T47D (cell line): ENCODE data around the gene PTPRR.
A peak's percentile ranks its signal among the peaks of the same experiment; 100 is the strongest.

Source experiments
- DNase-seq, 2 experiments: peaks; one replicate each; pipeline versions ENCODE4 v3.0.0 to v3.0.0-alpha.2; 2011 to 2012; ENCODE audit warnings: low read depth in 1 of 2, low spot score in 1 of 2
- JUND ChIP-seq: IDR thresholded peaks from 2 replicates; pipeline ENCODE4 v1.6.1; 2012; ENCODE audit warnings: low read depth
- in situ Hi-C: cut with HindIII; loops from 2 replicates; pipeline ENCODE4 v1.10.0; 2016; ENCODE audit warnings: low sequenced_read_pairs, low pct_unique_long_range_greater_than_20kb

Gene PTPRR

DNA sequence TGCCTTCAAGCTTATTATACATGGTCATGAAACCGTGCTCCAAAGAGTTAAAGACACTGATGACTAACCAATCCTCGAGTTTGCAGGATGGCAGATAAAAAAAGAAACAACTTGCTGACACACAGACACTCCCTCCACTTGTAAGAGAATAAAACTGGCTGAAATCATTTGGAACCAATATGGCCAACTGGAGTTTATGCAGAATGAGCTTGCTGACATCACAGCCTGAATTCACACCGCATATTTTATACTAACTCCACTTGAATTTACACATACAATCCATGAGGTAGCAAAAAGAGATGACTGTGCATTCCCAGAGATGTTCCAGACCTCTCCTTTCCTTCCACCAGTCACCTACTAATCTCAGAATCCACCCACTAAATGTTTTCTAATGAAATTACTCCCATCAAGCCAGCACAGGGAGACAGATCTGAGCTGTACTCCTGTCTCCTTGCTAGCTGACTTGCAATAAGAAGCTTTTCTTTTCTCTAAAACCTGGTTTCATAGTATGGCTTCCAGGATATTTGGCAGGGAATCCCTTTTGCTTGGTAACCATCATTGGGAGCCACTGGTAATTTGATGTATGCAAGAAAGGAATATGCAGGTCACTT lies 15.8 kb upstream of the PTPRR start:
- no peak for TF ChIP-seq JUND
- DNase-seq = no peak
- in situ Hi-C loops = no loop called here

DNA sequence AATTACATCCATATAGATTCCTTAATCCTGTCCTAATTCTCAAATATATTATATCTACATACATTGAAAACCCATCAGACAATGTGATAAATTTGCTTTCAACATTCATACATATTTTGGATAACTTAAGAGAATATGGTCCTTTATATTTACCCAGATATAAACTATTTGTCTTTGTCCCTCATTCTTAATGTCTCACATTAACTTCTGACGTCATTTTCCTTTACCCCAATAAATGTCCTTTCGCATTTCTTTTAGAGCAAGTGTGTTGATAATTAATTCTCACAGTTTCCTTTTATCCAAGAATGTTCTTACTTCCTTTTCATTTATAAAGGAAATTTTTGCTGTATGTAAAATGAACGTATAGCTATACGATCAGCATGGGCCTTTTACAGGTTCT lies 12.6 kb upstream of the PTPRR start:
- no peak for TF ChIP-seq JUND
- in situ Hi-C loops = no loop called here
- DNase-seq = no peak

DNA sequence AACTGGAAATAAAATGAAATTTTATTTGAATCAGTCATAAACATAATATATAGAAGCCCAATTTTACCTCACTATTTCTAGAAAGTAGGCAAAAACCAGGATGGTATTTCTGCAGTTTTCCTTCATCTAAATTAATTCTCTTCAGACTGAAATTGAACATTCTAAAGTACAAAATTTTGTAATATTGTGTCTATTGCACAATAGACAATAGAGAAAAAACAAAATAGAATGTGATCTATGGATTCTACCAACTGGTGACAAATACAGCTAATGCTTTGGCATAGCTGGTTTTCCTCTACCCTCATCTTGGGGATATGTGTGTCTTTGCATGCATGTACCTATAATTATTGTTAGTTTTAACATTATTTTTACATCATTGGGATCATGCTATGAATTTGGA lies 8.5 kb upstream of the PTPRR start:
- no peak for DNase-seq
- no peak for TF ChIP-seq JUND
- in situ Hi-C loops = no loop called here

DNA sequence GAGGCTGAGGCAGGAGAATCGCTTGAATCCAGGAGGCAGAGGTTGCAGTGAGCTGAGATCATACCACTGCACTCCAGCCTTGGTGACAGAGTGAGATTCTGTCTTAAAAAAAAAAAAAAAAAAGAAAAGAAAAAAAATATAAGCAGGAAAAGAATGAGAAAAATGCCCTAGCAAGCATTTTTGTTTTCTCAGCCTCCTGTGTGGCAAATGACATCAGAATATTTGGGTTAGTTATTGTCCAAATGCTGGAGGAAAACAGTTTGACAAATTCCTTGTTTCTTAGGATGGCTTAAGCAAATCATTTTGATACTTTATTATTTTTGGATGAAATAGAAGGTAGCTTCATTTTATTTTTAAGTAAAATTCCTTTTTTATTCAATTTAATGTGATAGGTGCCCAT lies 7.5 kb upstream of the PTPRR start:
- in situ Hi-C loops = no loop called here
- no peak for DNase-seq
- TF ChIP-seq JUND = no peak

DNA sequence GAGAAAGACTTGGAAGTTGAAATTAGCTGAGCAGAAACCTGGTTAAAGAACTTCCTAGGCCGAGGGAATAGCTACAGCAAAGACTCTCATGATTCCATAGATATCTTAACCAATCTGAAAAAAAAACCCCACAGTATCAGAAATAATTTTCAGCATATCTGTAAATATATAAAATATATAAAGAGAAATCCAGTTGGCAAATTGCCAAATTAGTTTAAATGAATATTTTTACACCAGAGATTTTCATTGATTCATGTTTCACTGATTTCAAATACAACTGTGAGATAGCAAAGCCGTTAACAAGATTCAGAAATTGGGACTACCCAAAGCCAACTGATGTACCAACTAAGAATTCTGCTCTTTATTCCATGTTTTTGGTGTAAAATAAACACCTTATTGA lies 6.8 kb upstream of the PTPRR start:
- TF ChIP-seq JUND = no peak
- in situ Hi-C loops = no loop called here
- no peak for DNase-seq

DNA sequence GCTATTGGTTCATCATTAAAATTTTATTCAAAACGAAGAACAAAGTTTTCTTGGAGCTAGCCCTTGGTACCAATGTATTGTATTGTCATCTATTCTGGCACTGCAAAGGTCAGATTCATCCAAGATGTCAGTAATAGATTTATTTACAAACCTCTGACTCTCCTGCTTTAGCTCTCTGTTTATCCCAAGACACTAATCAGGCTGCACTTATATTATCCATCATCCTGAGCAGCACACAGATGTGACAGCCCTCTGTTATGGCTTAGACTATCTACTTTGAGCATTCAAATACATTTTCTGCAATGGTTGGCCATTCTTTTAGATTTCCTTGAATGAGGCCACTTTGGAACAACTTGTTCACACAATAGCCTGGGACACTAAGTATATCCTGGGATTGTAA lies 5.0 kb upstream of the PTPRR start:
- DNase-seq = no peak
- in situ Hi-C loops = no loop called here
- no peak for TF ChIP-seq JUND

DNA sequence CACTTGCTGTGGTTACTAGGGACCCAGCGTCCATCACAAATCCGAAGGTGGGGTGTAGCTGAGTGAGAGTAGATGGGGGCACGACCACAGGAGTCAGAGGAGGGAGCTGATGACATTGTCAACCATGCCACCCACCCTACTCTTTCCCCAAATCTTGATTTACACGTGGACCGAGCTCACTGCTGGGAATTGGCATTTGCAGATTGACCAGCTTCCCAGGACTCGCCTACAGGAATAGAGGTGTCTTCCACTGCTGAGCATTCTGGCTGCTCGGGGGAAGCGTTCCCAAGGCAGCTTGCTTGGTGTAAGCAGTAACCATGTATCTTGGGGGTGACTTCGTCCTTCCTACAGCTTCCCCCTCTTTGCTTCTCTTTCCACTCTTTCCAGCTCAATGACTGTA lies 353 bp upstream of the PTPRR start:
- DNase-seq = no peak
- no peak for TF ChIP-seq JUND
- in situ Hi-C loops = no loop called here

DNA sequence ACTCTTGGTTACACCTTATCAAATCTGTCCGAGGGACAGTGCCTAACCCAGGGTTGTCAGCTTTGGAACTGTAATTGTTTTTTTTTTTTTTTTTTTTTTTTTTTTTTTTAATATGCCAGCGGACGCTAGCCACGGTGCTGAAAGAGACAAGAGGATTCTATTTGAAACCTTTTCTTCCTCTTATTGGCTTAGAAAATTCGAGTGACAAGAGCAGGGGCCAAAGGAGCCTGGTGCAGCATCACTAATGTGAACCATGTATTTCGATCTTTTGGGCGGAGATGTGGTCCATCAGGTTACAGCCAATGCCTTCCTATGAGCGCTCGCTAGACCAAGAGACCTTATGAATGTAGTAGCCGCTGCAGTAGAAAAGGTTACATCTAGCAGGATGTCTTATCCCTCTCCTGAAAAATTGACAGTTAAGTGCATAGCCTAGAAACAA lies 922 bp downstream of the PTPRR start:
- in situ Hi-C loops = no loop called here
- no peak for TF ChIP-seq JUND
- peak; percentile 63 to 77 for DNase-seq

DNA sequence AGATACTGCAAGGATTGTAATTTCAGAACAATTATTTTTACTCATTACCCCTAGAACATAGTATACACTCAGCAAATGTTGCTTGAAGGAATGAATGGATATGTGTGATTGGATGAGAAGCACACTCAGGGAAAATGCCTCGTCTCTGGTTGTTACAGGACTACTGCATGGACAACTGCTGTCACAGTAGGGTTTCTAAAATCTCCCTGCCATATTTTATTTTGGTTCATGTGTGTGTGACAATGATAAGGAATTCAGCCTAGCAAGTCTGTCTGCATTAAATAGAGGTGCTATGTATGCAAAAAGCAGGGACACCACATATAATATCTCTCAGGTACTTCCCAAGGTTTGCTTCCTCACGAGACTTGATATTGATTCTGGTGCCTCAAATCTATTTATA lies 1.4 kb downstream of the PTPRR start:
- DNase-seq = no peak
- TF ChIP-seq JUND = no peak
- in situ Hi-C loops = no loop called here

DNA sequence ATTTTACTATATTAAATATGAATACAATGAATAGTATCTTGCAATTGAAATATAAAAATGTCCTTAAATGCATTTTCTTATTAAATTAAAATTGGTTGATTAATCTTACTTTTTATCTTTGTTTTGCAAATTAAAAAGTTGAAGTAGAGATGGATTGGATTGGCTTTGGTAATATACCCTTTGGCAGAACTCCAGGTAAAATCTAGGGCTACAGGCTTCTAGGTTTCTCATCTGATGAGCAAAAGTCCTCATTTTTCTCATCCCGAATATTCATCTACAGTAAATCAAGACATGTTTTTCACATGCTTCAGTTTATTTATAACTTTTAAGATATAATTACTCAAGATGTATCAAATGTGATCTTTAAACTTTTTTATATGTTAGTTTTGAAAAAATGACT lies 2.2 kb downstream of the PTPRR start:
- in situ Hi-C loops = no loop called here
- TF ChIP-seq JUND = no peak
- DNase-seq = no peak

DNA sequence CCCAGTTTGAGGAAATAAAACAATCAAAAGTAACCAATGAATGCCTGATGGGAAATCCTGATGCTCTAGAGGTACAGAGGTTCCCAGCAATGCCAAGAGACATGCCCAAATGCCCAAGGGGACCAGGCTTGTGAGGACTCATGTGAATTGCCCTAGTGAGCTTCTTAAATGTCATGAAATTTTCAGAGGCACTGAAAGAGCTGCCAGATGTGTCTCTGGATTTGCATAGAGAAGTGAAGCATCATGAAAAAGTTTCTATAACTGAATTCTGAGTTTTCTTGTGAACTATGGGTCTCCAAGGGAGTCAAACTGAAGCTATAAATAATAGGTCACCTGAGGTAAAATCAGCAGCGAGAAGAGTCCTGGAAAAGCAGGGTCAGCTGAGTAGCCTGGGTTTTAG lies 9.9 kb downstream of the PTPRR start:
- in situ Hi-C loops = no loop called here
- DNase-seq = no peak
- TF ChIP-seq JUND = no peak

DNA sequence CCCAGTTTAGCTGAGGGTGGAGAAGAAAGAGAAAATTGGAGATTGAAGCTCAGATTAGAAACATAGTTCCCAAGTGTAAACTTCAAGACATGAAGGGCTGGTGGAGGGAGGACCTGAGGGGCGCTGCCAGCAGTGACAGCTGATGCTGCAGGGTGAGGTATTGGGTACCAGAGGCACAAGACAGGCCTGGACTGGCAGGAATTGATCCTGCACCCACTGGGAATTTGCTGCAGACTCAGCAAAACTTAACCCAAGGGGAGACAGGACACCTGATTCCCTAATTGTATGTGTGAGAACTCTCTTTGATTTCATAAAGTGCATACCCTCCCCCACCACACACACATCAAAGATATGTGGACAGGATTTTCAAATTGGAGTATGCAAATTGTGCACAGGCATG lies 11.6 kb downstream of the PTPRR start:
- no peak for DNase-seq
- in situ Hi-C loops = no loop called here
- TF ChIP-seq JUND = no peak

DNA sequence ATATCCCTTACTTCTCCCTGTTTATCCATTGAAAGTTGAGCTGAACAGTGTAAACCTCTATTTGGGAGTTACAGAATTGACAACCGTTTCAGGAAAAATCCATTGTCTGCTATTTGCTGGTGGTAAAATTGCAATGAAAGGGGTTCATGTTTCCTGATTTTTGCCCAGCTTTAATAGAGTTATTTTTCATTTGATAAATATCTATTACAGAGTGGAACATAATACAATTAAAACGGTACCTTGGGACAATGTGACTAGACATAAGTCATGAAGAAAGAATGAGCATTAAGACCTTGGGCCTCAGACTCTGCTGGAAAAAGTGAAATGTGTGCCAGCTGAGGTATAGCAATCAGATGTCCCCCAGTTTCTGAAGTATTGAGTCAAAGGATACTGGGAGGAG lies 13.1 kb downstream of the PTPRR start:
- DNase-seq = no peak
- in situ Hi-C loops = no loop called here
- TF ChIP-seq JUND = no peak

DNA sequence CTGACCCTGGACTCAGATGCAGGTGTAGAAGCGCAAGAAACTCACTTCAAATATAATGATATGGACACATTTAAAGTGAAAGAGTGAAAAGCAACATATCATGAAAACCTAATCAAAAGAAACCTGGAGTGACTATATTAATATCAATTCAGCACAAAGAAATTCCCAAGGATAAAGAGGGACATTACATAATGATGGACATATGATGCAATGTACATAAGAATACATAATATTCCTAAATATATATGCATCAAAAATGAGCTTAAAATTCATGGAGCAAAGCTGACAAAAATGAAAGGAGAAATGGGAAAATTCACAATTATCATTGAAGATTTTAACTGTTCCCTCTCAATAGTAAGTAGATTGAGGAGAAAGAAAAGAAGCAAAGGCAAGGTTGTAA lies 24.6 kb downstream of the PTPRR start:
- TF ChIP-seq JUND = no peak
- no peak for DNase-seq
- in situ Hi-C loops = no loop called here
